Neural progenitor cell (in vitro differentiated cells): ENCODE results near the gene ACLY. TPM values are rescaled to one million over a fixed set of nuclear protein-coding genes. Genes with fewer than 3 reads are reported as not detected.

Source experiments
- small RNA-seq: library from RNA; depleted of rRNA; stranded (forward); fragments of <200 nt; gene quantifications from one replicate; pipeline ENCODE3, GENCODE V24; 2015
- total RNA-seq: library from RNA; depleted of rRNA; stranded (reverse); fragments of >200 nt; gene quantifications from 2 replicates; pipeline ENCODE4 v1.2.3, GENCODE V29; 2015; ENCODE audit warnings: low replicate concordance

The ACLY gene
- total RNA-seq, 1 donor from 2014 or later = 221 TPM

Small RNA genes within 50 kb of the gene (small RNA-seq; reads per million reads assigned to genes)
- not detected for gene AC125257.2

Other genes starting within 250 kb of the ACLY start
- gene EIF1, start 230.1 kb downstream of the ACLY start, total RNA-seq = 60.7 and 91.4 TPM in 2 replicates
- gene GAST, start 206.6 kb downstream of the ACLY start, total RNA-seq = not detected in 2 replicates
- 0.45 and 1.7 TPM in 2 replicates for gene HAP1, start 184.3 kb downstream of the ACLY start, total RNA-seq
- 28.5 and 91.8 TPM in 2 replicates for gene JUP, start 132.2 kb downstream of the ACLY start, total RNA-seq
- gene P3H4, start 107.0 kb downstream of the ACLY start, total RNA-seq = 18.7 and 48.5 TPM in 2 replicates
- 108 and 231 TPM in 2 replicates for gene FKBP10, start 105.9 kb downstream of the ACLY start, total RNA-seq
- gene NT5C3B, start 82.7 kb downstream of the ACLY start, total RNA-seq = 99.5 and 106 TPM in 2 replicates
- gene KLHL10, start 81.1 kb downstream of the ACLY start, total RNA-seq = 0.65 TPM in 1 of 2 replicates, not detected in the other
- gene KLHL11, start 53.5 kb downstream of the ACLY start, total RNA-seq = 28.5 and 33.3 TPM in 2 replicates
- 4.1 and 4.6 TPM in 2 replicates for gene ODAD4, start 11.7 kb upstream of the ACLY start, total RNA-seq
- 38.6 and 70.3 TPM in 2 replicates for gene CNP, start 47.8 kb upstream of the ACLY start, total RNA-seq
- 80.7 and 92.5 TPM in 2 replicates for gene DNAJC7, start 98.5 kb upstream of the ACLY start, total RNA-seq
- gene NKIRAS2, start 101.1 kb upstream of the ACLY start, total RNA-seq = 23.7 and 50.1 TPM in 2 replicates
- gene C17orf113, start 131.7 kb upstream of the ACLY start, total RNA-seq = 2.2 and 5.5 TPM in 2 replicates
- 5.0 and 7.5 TPM in 2 replicates for gene ZNF385C, start 179.5 kb upstream of the ACLY start, total RNA-seq
- gene DHX58, start 193.8 kb upstream of the ACLY start, total RNA-seq = 0.12 TPM in 1 of 2 replicates, not detected in the other
- gene KAT2A, start 202.4 kb upstream of the ACLY start, total RNA-seq = 18.4 and 34.2 TPM in 2 replicates
- gene HSPB9, start 203.9 kb upstream of the ACLY start, total RNA-seq = 0.12 and 0.65 TPM in 2 replicates
- 33.5 and 48.9 TPM in 2 replicates for gene RAB5C, start 236.0 kb upstream of the ACLY start, total RNA-seq